COLO668 (cell line): ENCODE measurements around the gene CES2.
"Not testable (repeated sequence)": the region's sequence is repeated elsewhere in the genome, so short reads cannot be mapped to it uniquely, and the experiment has no call there.

Experiments used
- DNase-seq: peaks from one replicate; lab custom pipeline; 2025; ENCODE audit not compliant: unreplicated experiment; lab: John Stamatoyannopoulos, UW

Gene CES2

GRCh38 chr16:66935314-66936011, at the start of gene CES2:
TSS of gene CES2 (plus strand) at chr16:66935516. CDS start at chr16:66935636, 120 bp downstream.
- DNase-seq = peak; percentile 39

- no peak for DNase-seq
Observed at GRCh38 chr16:66886321-66886720, 49.0 kb upstream of the CES2 start.

GRCh38 chr16:66886914-66887313, 48.4 kb upstream of the CES2 start:
- DNase-seq = no peak

- DNase-seq = no peak
Observed at GRCh38 chr16:66888647-66889615, 46.4 kb upstream of the CES2 start.

GRCh38 chr16:66889622-66890021, 45.7 kb upstream of the CES2 start:
- no peak for DNase-seq

GRCh38 chr16:66890799-66891198, 44.5 kb upstream of the CES2 start:
- DNase-seq = no peak

GRCh38 chr16:66891360-66891759, 44.0 kb upstream of the CES2 start:
- no peak for DNase-seq

- no peak for DNase-seq
Observed at GRCh38 chr16:66891797-66892196, 43.5 kb upstream of the CES2 start.

GRCh38 chr16:66894055-66894454, 41.3 kb upstream of the CES2 start:
- DNase-seq = no peak

- peak; percentile 76 for DNase-seq
Observed at GRCh38 chr16:66894948-66895688, 40.2 kb upstream of the CES2 start.

GRCh38 chr16:66895689-66895979, 39.7 kb upstream of the CES2 start:
- no peak for DNase-seq

- DNase-seq = no peak
Observed at GRCh38 chr16:66895999-66896398, 39.3 kb upstream of the CES2 start.

- not testable (repeated sequence) for DNase-seq
Observed at GRCh38 chr16:66896682-66897081, 38.6 kb upstream of the CES2 start.

- peak; percentile 5 for DNase-seq
Observed at GRCh38 chr16:66898207-66898606, 37.1 kb upstream of the CES2 start.

GRCh38 chr16:66898933-66899309, 36.4 kb upstream of the CES2 start:
- DNase-seq = no peak

- no peak for DNase-seq
Observed at GRCh38 chr16:66899310-66899944, 35.9 kb upstream of the CES2 start.

- peak; percentile 86 for DNase-seq
Observed at GRCh38 chr16:66899945-66900710, 35.2 kb upstream of the CES2 start.

- DNase-seq = peak; percentile 16
Observed at GRCh38 chr16:66900721-66901441, 34.4 kb upstream of the CES2 start.

- no peak for DNase-seq
Observed at GRCh38 chr16:66901626-66902025, 33.7 kb upstream of the CES2 start.
